Colon (tissue), 2 donors: ENCODE measurements around the gene DYNLT3.

ENCODE experiments used
- FAIRE-seq: peaks from 2 replicates; lab custom pipeline; 2012; peaks lifted over from hg19 to GRCh38; lab: Jason Lieb, UNC
- donor health status: control.
- donor health status: control.

Gene DYNLT3

GRCh38 chrX:37840931-37841330 is 6.4 kb downstream of the DYNLT3 start:
- FAIRE-seq = no peak

DNA sequence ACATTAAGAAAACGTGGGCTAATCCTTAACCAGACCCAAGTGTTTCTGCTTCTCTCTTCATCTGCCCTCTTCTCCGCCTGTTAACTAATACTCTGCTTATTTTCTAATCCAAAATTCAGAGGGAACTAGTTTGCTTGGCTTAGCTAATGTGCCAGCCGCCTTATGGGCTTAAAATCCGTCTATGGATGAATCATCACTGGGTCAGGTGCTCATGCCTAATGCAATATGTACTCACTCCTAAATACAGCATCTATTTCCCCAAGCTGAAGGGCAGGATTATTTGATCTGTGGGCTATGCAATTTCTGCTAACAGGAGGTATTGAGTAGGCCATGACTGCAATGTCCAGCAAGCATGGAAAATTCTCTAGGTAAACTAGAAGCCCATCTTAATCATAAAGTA is 12.4 kb downstream of the DYNLT3 start:
- no peak for FAIRE-seq

GRCh38 chrX:37830371-37830770 is 17.0 kb downstream of the DYNLT3 start:
- FAIRE-seq = peak; percentile 45

- FAIRE-seq = no peak
These were observed 17.6 kb downstream of the DYNLT3 start for GRCh38 chrX:37829721-37830120.

DNA sequence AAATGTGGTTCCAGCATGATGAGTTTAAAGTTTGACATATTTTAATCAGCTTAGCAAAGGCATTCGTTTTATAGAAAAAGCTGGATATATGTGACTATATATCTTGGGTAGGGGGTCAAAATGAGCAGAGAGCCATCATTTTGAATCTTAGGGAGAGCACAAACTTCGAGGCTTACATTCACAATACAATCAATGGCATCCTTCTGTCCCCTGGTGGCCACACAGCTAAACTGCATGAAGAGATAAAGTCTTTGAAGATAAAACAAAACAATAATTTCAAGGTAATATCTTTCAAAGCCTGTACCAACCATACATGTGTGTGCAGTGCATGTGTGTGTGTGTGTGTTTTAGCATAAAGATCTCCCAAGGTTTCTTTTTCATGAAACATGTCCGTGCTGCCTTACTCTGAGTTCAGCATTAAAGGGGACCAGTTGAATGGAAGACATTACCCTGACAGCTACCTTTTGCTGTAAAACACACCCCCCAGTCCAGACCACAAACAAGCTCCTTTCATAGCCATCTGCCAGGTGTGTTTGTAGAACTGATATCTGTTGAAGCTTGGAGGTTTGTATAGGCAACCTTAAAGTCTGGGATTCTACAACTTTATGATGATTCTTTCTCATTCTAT is 22.0 kb downstream of the DYNLT3 start:
- peak; percentile 38 for FAIRE-seq

DNA sequence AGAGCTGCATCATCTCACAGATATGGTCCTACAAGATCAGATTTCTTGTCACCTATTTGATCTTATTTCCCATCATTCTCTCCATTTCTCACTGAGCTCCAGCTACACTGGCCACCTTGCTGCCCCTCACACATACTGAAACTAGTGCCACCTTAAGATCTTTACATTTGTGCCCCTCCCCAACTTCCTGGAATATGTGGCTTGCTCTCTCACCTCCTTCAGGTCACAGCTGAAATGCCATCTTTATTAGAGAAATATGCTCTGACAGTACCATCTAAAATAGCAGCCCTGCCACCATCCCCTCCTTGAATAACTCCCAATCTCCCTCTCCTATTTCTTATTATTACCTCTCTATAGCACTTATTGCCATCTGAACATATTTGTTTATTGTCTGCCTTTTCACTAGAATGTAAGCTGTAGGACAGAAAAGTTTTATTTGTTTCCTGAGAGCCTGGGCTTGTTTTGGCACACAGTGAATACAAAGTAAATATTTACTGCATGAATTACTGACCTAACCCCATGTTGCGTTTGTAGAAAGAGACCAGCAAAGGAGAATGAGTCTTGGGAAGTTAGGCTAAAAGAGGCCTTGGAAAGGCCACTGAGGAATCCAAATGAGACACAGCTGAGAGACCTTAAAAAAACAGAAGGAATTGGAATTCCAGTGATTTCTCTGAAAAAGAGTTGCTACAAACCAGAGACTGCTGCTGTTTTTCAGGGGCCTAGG is 22.7 kb downstream of the DYNLT3 start:
- FAIRE-seq = no peak

GRCh38 chrX:37820646-37821045 is 26.7 kb downstream of the DYNLT3 start:
- FAIRE-seq = no peak

GRCh38 chrX:37818031-37818430 is 29.3 kb downstream of the DYNLT3 start:
- no peak for FAIRE-seq

DNA sequence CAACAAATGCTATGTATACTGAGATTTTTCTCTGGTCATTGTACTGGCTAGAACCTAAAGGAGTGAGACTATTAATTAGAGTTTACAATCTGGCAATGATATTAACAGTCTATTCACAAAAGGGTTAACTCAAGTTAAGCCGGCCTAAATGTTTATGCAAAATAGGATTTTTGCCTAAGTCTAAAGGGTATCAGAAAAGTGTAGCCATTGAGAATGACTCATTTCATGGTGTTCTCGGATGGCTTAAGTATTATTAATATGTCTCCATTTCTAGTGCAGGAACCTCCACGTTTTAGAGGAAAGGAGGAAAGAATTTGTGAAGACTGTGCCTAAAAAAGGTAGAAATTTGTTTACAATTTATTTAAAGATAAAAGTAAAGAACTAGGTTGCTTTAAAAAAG is 29.8 kb downstream of the DYNLT3 start:
- peak; percentile 18 for FAIRE-seq

- peak; percentile 55 for FAIRE-seq
These were observed 30.2 kb downstream of the DYNLT3 start for GRCh38 chrX:37817176-37817575.

GRCh38 chrX:37816766-37817165 is 30.6 kb downstream of the DYNLT3 start:
- no peak for FAIRE-seq

DNA sequence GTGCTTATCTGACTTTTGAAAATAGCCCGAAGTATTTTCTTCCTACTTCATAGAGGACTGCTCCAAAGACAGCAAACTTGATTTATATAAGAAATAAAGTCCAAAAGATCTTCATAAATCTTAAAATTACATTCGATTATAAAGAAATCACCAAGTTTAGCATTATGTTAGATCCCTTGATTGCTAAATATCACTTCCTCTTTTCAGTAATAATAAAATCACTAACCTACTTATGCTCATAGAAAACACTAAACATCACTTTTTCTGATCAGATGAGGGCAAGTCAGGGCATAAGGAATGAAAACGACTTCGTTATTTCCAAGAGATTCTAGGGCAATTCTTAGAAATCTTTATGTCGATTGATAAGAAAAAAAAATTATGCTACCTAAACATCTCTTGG is 32.0 kb downstream of the DYNLT3 start:
- peak; percentile 85 for FAIRE-seq

DNA sequence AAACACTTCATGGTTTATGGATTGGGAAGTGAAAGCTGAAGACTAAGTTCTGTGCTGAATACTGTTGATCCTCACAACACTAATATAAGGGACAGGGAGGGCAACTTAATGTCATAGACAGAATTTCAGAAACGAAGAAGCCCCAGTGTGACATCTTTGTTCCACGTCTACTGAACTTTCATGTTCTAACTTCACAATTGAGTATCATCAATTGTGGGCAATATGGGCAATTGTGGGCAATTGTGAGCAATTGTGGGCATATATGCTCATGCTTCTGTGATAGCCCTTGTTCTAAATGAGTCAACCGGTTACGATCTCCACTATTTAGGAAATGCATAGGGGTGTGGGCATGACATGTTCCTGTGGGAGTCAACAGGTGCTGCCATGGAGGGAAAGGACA is 33.8 kb downstream of the DYNLT3 start:
- FAIRE-seq = no peak

- peak; percentile 80 for FAIRE-seq
These were observed 35.3 kb downstream of the DYNLT3 start for GRCh38 chrX:37812110-37812509.

DNA sequence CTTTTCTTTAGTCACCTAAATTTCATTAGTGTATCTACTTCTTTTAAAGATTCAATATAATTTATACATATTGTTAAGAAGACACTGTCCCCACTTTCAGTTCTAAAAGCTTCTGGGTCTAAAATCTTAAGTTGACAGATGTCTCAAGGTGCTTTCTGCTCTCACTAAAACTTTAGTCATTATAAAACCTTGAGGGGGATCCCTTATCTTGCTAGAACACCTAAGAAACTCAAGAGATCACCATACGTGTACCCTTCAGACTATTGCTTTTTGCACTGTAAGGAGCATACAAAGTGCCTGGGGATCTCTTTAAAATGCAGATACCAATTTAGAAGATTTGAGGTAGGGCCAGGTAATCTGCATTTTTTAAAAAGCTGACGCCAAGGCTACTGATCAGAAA is 37.4 kb downstream of the DYNLT3 start:
- no peak for FAIRE-seq

GRCh38 chrX:37803057-37803456 is 44.3 kb downstream of the DYNLT3 start:
- no peak for FAIRE-seq

GRCh38 chrX:37802028-37802427 is 45.3 kb downstream of the DYNLT3 start:
- peak; percentile 87 for FAIRE-seq

DNA sequence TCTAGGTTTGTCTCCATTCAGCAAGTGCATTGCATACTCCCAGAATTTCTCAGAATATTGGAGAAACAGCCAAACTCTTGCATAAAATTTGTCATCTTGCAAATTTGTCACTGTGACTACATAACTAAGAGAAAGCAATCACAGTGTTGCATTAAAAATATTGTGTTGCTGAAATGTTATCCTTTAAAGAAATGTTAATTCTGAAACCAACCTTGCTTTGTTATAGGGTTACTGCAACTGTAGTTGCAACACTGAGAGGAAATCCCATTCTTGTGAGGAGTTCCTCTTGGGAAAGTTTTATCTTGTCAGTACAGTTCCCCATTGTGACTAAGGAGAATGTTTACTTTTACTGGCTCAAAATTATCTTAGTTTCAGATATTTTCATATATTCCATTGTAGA is 46.7 kb downstream of the DYNLT3 start:
- FAIRE-seq = no peak

GRCh38 chrX:37799936-37800335 is 47.4 kb downstream of the DYNLT3 start:
- no peak for FAIRE-seq

GRCh38 chrX:37796805-37797204 is 50.6 kb downstream of the DYNLT3 start:
- FAIRE-seq = no peak

- no peak for FAIRE-seq
These were observed 51.1 kb downstream of the DYNLT3 start for GRCh38 chrX:37796310-37796709.
